Measurements from ENCODE around the gene PLXNA4. TPM values are rescaled to one million over a fixed set of nuclear protein-coding genes. Genes with fewer than 3 reads are reported as not detected.

Gene PLXNA4
- total RNA-seq, 2 donors from 2014 or later = 2.1 to 8.2 TPM

DNA sequence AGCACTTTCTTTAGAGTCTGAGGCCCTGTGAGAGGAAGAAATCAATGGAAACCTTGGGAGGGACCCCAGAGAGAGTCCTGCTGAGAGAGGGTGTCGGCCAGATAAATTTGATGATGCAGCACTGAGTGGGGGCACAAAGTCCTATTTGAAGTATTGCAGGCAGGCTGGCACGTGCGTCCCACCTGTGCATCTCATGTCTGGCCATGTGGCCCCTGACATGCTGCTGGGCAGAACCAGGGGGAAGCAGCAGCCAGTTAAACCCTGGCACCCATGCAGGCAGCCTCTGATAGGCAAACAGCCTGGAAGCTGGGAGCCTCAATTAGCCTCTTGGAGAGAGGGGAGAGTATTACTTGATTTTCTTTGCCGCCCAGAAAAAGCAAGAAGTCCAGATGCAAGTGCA, 180.9 kb downstream of the PLXNA4 start:
- no peaks in the 10 kb centered on the region for H3K9me3 ChIP-seq
- no peak for DNase-seq

DNA sequence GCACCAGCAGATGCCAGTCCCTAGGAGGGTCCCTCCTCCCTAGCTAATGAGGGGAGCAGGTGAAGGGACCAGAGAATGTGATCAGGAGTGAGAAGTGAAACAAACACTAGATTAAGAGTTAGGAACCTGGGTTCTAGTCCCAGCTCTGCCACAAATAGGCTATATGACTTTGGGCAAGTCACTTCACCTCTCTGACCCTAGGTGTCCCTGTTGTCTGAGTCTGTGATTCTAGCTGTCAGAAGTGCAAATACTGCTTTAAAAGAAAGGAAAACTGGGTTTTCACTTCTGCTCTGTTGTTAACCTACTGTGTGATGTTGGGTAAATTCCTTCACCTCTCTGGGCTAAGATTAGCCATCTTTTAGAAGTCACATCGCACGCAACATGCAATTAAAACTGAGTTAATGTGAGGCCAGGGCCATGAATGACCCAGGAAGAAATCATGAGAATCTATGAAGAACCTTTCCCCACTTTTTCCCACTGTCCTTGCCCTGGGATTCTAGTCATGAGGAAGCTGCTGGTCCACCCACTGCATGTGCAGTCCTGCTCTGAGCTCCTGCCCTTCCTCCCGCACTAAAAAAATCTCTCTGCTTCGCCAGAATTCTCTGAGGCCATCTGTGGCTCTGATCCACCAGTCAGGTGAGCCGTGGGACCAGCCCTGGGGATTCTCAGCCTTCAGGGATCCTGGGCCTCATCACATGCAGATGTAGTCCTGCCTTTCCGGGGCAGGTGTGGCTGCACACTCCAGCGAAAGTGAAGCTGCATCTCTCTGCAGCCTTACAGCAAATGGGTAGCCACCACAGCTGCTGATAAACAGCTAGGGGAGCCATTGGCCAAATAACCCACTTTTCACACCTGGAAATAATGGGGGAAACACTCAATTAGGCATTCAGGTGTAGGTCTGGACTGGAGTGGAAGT, 181.7 kb downstream of the PLXNA4 start:
- no peak for ATAC-seq
- Histone ChIP-seq H3K36me3 (replicated peaks in 1 of 2; ENCODE audit: insufficient read depth in 1 of 2, low read depth in 2 of 2) (no peaks in the 10 kb centered on the region), H3K27ac (no peak overlapping the region), H3K9me3 (no peaks in the 10 kb centered on the region), H3K4me3 (no peak overlapping the region), H3K27me3 (no peaks in the 10 kb centered on the region), H3K4me1 (peaks cover 5% of the 10 kb centered on the region)
- intact Hi-C loops (cut with DNase I) = no loop called here
- no peak for TF ChIP-seq POLR2A (IDR thresholded peaks at IDR 0.05)
- TF ChIP-seq, protein P1, sequence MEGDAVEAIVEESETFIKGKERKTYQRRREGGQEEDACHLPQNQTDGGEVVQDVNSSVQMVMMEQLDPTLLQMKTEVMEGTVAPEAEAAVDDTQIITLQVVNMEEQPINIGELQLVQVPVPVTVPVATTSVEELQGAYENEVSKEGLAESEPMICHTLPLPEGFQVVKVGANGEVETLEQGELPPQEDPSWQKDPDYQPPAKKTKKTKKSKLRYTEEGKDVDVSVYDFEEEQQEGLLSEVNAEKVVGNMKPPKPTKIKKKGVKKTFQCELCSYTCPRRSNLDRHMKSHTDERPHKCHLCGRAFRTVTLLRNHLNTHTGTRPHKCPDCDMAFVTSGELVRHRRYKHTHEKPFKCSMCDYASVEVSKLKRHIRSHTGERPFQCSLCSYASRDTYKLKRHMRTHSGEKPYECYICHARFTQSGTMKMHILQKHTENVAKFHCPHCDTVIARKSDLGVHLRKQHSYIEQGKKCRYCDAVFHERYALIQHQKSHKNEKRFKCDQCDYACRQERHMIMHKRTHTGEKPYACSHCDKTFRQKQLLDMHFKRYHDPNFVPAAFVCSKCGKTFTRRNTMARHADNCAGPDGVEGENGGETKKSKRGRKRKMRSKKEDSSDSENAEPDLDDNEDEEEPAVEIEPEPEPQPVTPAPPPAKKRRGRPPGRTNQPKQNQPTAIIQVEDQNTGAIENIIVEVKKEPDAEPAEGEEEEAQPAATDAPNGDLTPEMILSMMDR (IDR thresholded peaks at IDR 0.05) = no peak
- 91 to 92% methylated on average over 7 of the region's 7 CpGs for WGBS, 2 donors
- DNase-seq = no peak

More for the DNA sequence above, 180.9 kb downstream of the PLXNA4 start:
- intact Hi-C loops (cut with DNase I) = no loop called here
- ATAC-seq = no peak
- Histone ChIP-seq H3K27me3 (no peaks in the 10 kb centered on the region), H3K36me3 (replicated peaks in 1 of 2; ENCODE audit: insufficient read depth in 1 of 2, low read depth in 2 of 2) (no peaks in the 10 kb centered on the region), H3K27ac (no peak overlapping the region), H3K4me1 (peaks cover 5% of the 10 kb centered on the region), H3K4me3 (no peak overlapping the region)
- TF ChIP-seq POLR2A (IDR thresholded peaks at IDR 0.05) = no peak
- TF ChIP-seq, protein P1 (IDR thresholded peaks at IDR 0.05) = no peak
- whole genome bisulfite sequencing, 2 donors = 85 to 94% methylated on average over 4 of the region's 4 CpGs

DNA sequence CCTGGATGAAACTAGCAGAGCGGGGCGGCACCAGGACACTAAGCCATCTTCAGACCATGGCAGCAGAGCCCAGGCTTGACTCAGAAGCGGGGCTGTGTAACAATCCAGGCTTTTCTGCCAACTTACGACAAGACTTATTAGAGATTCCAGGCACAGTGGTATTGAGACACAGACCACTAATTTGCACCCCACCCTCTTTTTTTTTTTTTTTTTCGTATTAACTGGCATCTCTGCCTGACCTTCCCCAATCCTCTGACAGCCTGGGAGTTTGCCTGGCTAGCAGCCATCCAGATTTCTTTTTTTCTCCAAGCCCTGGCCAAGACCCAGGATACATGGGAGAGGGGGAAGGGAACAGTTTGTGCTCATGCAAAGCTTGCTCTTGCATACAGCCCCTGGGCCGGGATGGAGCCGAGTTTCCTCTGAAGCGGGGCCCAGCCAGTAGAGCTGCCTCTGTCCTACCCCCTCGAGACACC, 182.4 kb downstream of the PLXNA4 start:
- ATAC-seq (peak; percentile 40), DNase-seq (peak; percentile 23 to 51 (median 47))
- no peak overlapping the region for H3K27ac ChIP-seq
- peaks cover 5% of the 10 kb centered on the region for H3K4me1 ChIP-seq
- TF ChIP-seq, protein P1 (IDR thresholded peaks at IDR 0.05) = no peak
- no peak for TF ChIP-seq POLR2A (IDR thresholded peaks at IDR 0.05)
- intact Hi-C loops (cut with DNase I) = no loop called here
- no peaks in the 10 kb centered on the region for H3K27me3 ChIP-seq
- H3K9me3 ChIP-seq = no peaks in the 10 kb centered on the region
- H3K36me3 ChIP-seq (replicated peaks in 1 of 2; ENCODE audit: insufficient read depth in 1 of 2, low read depth in 2 of 2) = no peaks in the 10 kb centered on the region
- no peak overlapping the region for H3K4me3 ChIP-seq
- WGBS, 2 donors = 47 to 53% methylated on average over 9 of the region's 9 CpGs

DNA sequence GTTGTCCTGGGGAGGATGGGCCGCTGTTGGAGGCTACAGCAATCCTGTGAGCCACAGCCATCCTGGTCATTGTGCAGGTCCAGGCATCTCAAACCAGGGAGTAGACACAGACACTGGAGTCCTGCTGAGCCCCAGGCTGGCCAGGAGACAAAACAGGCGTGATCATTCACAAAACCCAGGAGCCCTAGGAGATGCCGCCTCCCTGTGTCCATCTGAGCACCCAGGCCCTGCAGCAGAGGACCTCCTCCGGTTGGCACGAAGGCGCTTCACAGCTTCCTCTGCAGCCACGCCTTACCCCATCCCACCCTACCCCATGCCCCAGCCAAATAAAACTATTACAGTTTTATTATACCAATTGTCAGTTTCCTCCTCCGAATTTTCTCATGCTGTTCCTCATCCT, 183.6 kb downstream of the PLXNA4 start:
- WGBS, 2 donors = 90 to 92% methylated on average over 7 of the region's 8 CpGs
- Histone ChIP-seq H3K4me1 (peaks cover 5% of the 10 kb centered on the region), H3K36me3 (replicated peaks in 1 of 2; ENCODE audit: insufficient read depth in 1 of 2, low read depth in 2 of 2) (no peaks in the 10 kb centered on the region), H3K9me3 (no peaks in the 10 kb centered on the region), H3K27me3 (no peaks in the 10 kb centered on the region), H3K4me3 (no peak overlapping the region), H3K27ac (no peak overlapping the region)
- ATAC-seq = no peak
- intact Hi-C loops (cut with DNase I) = no loop called here
- TF ChIP-seq, protein P1 (IDR thresholded peaks at IDR 0.05) = no peak
- no peak for TF ChIP-seq POLR2A (IDR thresholded peaks at IDR 0.05)
- DNase-seq = no peak

All from body of pancreas (tissue), 4 donors.